GM23248 (cell line): ENCODE data around the gene TIPIN. TPM values are rescaled to one million over a fixed set of nuclear protein-coding genes. Genes with fewer than 3 reads are reported as not detected.

ENCODE experiments used
- DNase-seq: peaks from one replicate; pipeline ENCODE4 v3.0.0-alpha.2; 2015
- H2AFZ ChIP-seq: fragments of 200-600 bp; sonication (generic); 2 replicates; pipeline ENCODE4 v1.6.1; 2016; ENCODE audit warnings: antibody characterized with exemption
- H3F3A ChIP-seq: fragments of 200-600 bp; sonication (generic); 2 replicates; pipeline ENCODE4 v1.6.1; 2016; ENCODE audit warnings: mild to moderate bottlenecking, antibody characterized with exemption, mixed run types; ENCODE audit not compliant: insufficient read depth
- H3K27ac ChIP-seq: fragments of 200-600 bp; sonication (generic); 2 replicates; pipeline ENCODE4 v1.5.1; 2016; ENCODE audit warnings: mild to moderate bottlenecking
- H3K27me3 ChIP-seq: fragments of 200-600 bp; sonication (generic); replicated peaks from 2 replicates; pipeline ENCODE4 v1.6.1; 2016; ENCODE audit warnings: mild to moderate bottlenecking; ENCODE audit not compliant: insufficient read depth
- H3K36me3 ChIP-seq: fragments of 200-600 bp; sonication (generic); 2 replicates; pipeline ENCODE4 v1.6.1; 2016; ENCODE audit warnings: low read depth, mild to moderate bottlenecking
- H3K4me1 ChIP-seq: fragments of 200-600 bp; sonication (generic); 2 replicates; pipeline ENCODE4 v1.6.1; 2016; ENCODE audit warnings: mild to moderate bottlenecking; ENCODE audit not compliant: insufficient read depth
- H3K4me2 ChIP-seq: fragments of 200-600 bp; sonication (generic); one replicate; pipeline ENCODE4 v1.6.1; 2016; ENCODE audit warnings: mild to moderate bottlenecking; ENCODE audit not compliant: unreplicated experiment
- H3K4me3 ChIP-seq: fragments of 200-600 bp; sonication (generic); 2 replicates; pipeline ENCODE4 v1.5.1; 2016; ENCODE audit warnings: mild to moderate bottlenecking
- H3K79me2 ChIP-seq: fragments of 200-600 bp; sonication (generic); 2 replicates; pipeline ENCODE4 v1.6.1; 2016; ENCODE audit warnings: mild to moderate bottlenecking; ENCODE audit not compliant: insufficient read depth
- H3K9ac ChIP-seq: fragments of 200-600 bp; sonication (generic); 2 replicates; pipeline ENCODE4 v1.6.1; 2016; ENCODE audit warnings: mild to moderate bottlenecking
- H3K9me2 ChIP-seq: fragments of 200-600 bp; sonication (generic); 2 replicates; pipeline ENCODE4 v1.6.1; 2016; ENCODE audit warnings: mixed run types, mild to moderate bottlenecking, moderate library complexity; ENCODE audit not compliant: insufficient read depth
- H3K9me3 ChIP-seq: fragments of 200-600 bp; sonication (generic); one replicate; pipeline ENCODE4 v1.6.1; 2017; ENCODE audit warnings: low read depth
- H4K20me1 ChIP-seq: fragments of 200-600 bp; sonication (generic); 2 replicates; pipeline ENCODE4 v1.6.0; 2016; ENCODE audit not compliant: insufficient read depth
- EZH2 ChIP-seq: fragments of 200-600 bp; sonication (generic); IDR thresholded peaks from 2 replicates; pipeline ENCODE4 v1.6.1; 2018; ENCODE audit warnings: antibody characterized with exemption, mild to moderate bottlenecking; ENCODE audit not compliant: insufficient read depth, poor library complexity, severe bottlenecking
- EZH2phosphoT487 ChIP-seq: fragments of 200-600 bp; sonication (generic); IDR thresholded peaks from 2 replicates; pipeline ENCODE4 v1.6.1; 2018; ENCODE audit warnings: antibody characterized with exemption, moderate library complexity, mild to moderate bottlenecking, low read depth; ENCODE audit not compliant: insufficient read depth
- WGBS, 2 experiments: methylation state at CpG; one replicate each; pipeline ENCODE4 v1.1.6; 2015 to 2017; ENCODE audit warnings: low lambda C conversion rate in 2 of 2, low coverage in 1 of 2; ENCODE audit errors: missing lambda C conversion rate in 2 of 2; 5-methylcytosine and 5-hydroxymethylcytosine counted together
- in situ Hi-C: fragments of 300-500 bp; cut with MboI; formaldehyde crosslinking; loops from 2 replicates; pipeline ENCODE4 v1.15.0; 2020
- polyA plus RNA-seq: library from polyadenylated mRNA; unstranded; fragments of >200 nt; fragmentation: Nextera tagmentation; extraction: Ambion mirVana; gene quantifications from 2 replicates; pipeline ENCODE4 v1.2.1, GENCODE V29; 2016
- total RNA-seq: library from RNA; depleted of rRNA; stranded (reverse); fragments of >200 nt; shearing (Covaris generic); gene quantifications from 2 replicates; pipeline ENCODE4 v1.2.3, GENCODE V29; 2014

The TIPIN gene
- total and polyA plus RNA-seq, 2 experiments from 2014 or later = 4.6 to 9.6 TPM

DNA sequence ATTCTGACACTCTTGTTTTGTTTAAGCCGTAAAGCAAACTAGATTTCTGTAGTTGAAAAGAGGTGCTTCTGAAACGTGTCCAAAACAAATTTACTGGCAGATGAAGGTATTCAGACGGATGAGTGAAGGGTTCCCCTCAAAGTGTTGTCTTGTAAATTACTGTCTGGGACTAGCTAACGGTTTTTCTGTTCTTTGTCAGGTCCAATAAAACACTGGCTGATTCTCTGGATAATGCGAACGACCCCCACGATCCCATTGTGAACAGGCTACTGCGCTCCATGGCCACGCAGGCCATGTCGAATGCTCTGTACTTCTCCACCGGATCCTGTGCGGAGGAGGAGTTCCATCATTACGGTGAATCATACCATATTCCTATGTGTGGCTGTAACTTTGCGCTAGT, 27.7 kb downstream of the TIPIN start:
- no peak overlapping the region for H3K27ac ChIP-seq
- H3K9me3 ChIP-seq = no peaks in the 10 kb centered on the region
- no peaks in the 10 kb centered on the region for H3K4me1 ChIP-seq
- H2AFZ ChIP-seq = no peak overlapping the region
- H3K9ac ChIP-seq = no peak overlapping the region
- H3K27me3 ChIP-seq = no peaks in the 10 kb centered on the region
- H3K79me2 ChIP-seq = no peaks in the 10 kb centered on the region
- no peak overlapping the region for H3K4me3 ChIP-seq
- H3K9me2 ChIP-seq = no peaks in the 10 kb centered on the region
- no peak overlapping the region for H3K4me2 ChIP-seq
- no peaks in the 10 kb centered on the region for H3F3A ChIP-seq
- H3K36me3 ChIP-seq = peaks cover 42% of the 10 kb centered on the region
- TF ChIP-seq EZH2 (no peak), EZH2phosphoT487 (no peak)
- no peak for DNase-seq
- 91 to 94% methylated on average over 14 of the region's 14 CpGs for WGBS, 2 experiments
- in situ Hi-C loops = no loop called here
- H4K20me1 ChIP-seq = no peaks in the 10 kb centered on the region

DNA sequence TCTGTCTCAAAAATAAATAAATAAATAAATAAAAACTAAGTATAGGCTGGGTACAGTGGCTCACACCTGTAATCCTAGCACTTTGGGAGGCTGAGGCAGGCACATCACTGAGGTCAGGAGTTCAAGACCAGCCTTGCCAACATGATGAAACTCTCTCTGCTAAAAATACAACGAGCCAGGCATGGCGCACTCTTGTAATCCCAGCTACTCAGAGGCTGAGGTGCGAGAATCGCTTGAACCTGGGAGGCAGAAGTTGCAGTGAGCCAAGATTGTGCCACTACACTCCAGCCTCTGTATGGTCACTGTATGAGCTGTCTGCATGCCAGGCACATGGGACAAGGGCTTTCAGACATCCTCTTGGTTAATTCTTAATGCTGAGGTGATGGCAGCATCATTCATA, 28.7 kb downstream of the TIPIN start:
- in situ Hi-C loops = no loop called here
- Histone ChIP-seq H3K4me2 (no peak overlapping the region), H3K79me2 (no peaks in the 10 kb centered on the region), H3K4me1 (no peaks in the 10 kb centered on the region), H3K27ac (no peak overlapping the region), H4K20me1 (no peaks in the 10 kb centered on the region), H2AFZ (no peak overlapping the region), H3F3A (no peaks in the 10 kb centered on the region), H3K4me3 (no peak overlapping the region), H3K9ac (no peak overlapping the region), H3K9me2 (no peaks in the 10 kb centered on the region), H3K27me3 (no peaks in the 10 kb centered on the region), H3K9me3 (no peaks in the 10 kb centered on the region), H3K36me3 (peaks cover 41% of the 10 kb centered on the region)
- 98 to 99% methylated on average over 4 of the region's 4 CpGs for WGBS, 2 experiments
- DNase-seq = no peak
- no peak for TF ChIP-seq EZH2
- no peak for TF ChIP-seq EZH2phosphoT487

DNA sequence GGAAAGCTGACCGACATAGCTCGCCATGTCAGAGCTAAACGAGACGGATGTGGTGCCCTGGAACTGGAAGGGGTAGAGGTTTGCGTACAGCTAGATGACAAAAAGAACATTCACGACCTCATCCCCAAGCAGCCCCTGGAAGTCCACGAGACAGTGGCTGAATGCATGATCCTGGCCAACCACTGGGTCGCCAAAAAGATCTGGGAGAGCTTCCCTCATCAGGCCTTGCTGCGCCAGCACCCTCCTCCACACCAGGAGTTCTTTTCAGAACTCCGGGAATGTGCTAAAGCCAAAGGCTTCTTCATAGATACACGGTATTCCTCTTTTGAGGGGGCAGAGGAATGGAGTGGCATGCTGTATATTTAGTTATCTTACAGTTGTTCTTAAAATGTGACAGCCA, 30.4 kb downstream of the TIPIN start:
- no peak for DNase-seq
- Histone ChIP-seq H3K79me2 (no peaks in the 10 kb centered on the region), H4K20me1 (no peaks in the 10 kb centered on the region), H3K27me3 (no peaks in the 10 kb centered on the region), H3K9ac (no peak overlapping the region), H2AFZ (no peak overlapping the region), H3K27ac (no peak overlapping the region), H3K4me2 (no peak overlapping the region), H3K36me3 (peaks cover 36% of the 10 kb centered on the region), H3K4me3 (no peak overlapping the region), H3K4me1 (no peaks in the 10 kb centered on the region), H3F3A (no peaks in the 10 kb centered on the region), H3K9me3 (no peaks in the 10 kb centered on the region), H3K9me2 (no peaks in the 10 kb centered on the region)
- WGBS, 2 experiments = 83 to 87% methylated on average over 11 of the region's 11 CpGs
- no peak for TF ChIP-seq EZH2phosphoT487
- no peak for TF ChIP-seq EZH2
- in situ Hi-C loops = no loop called here

DNA sequence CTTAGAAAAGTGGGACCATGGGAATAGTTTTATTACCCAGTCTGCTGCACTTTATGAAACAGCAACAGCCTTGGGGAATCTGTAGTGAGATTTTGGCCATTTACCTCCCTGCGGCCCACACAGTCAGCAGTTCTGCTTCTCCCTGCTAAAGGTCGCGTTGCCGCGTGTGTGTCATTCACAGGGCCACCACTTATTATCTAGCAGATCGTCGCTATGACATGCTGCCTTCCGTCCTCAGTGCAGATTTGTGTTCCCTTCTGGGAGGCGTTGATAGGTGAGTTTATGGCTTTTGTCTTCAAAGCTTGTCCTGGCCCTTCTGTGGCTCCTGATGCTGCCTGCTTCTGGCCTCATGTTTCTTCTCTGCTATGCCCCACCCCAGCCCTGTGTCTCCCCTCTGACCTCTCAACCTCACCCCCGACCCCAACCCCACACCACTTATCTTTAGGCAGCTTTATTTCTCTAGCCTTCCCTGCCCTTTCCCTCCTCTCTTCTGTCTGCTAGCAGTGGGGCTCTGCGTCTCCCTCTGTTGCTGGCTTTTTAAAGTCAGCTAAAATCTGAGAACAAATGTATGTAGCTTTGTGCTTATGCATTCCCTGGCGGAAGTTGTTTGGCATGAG, 33.1 kb downstream of the TIPIN start:
- H3K27me3 ChIP-seq = no peaks in the 10 kb centered on the region

DNA sequence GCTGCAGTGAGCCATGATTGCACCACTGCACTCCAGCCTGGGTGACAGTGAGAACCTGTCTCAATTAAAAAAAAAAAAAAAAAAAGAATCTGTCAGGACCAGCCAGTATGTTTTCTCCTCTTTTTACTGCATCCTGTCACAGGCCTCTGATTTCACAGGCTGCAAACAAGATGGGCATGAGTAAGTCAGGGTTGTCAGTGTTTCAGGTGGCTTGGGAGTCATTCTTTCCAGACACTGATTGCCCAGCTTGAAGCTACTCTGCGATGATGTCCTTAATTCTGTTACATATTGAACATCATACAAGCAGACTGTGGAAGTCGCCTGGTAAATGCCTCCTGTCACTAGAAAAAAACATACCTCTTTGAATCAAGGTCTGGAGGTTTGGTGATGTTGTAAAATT, 44.3 kb downstream of the TIPIN start:
- Histone ChIP-seq H3K27ac (no peak overlapping the region), H3K36me3 (peaks cover 6% of the 10 kb centered on the region; the same call in 1 of the 2 replicates), H3K27me3 (no peaks in the 10 kb centered on the region), H3K4me3 (no peak overlapping the region), H2AFZ (no peak overlapping the region), H3K4me1 (no peaks in the 10 kb centered on the region), H3K9me3 (no peaks in the 10 kb centered on the region), H3K79me2 (no peaks in the 10 kb centered on the region), H3K9ac (no peak overlapping the region), H3F3A (no peaks in the 10 kb centered on the region), H3K4me2 (no peak overlapping the region), H3K9me2 (no peaks in the 10 kb centered on the region), H4K20me1 (no peaks in the 10 kb centered on the region)
- no peak for TF ChIP-seq EZH2phosphoT487
- TF ChIP-seq EZH2 = no peak
- WGBS, 2 experiments = 88 to 93% methylated on average over 2 of the region's 2 CpGs
- in situ Hi-C loops = no loop called here
- no peak for DNase-seq

More for the DNA sequence above, 33.1 kb downstream of the TIPIN start:
- Histone ChIP-seq H3K9me3 (no peaks in the 10 kb centered on the region), H4K20me1 (no peaks in the 10 kb centered on the region), H3K4me1 (no peaks in the 10 kb centered on the region), H3K4me3 (no peak overlapping the region), H3K79me2 (no peaks in the 10 kb centered on the region), H3K27ac (no peak overlapping the region), H3K9me2 (no peaks in the 10 kb centered on the region), H3K4me2 (no peak overlapping the region), H3K9ac (no peak overlapping the region), H3K36me3 (peaks cover 20% of the 10 kb centered on the region), H3F3A (no peaks in the 10 kb centered on the region), H2AFZ (no peak overlapping the region)
- in situ Hi-C loops = no loop called here
- 84 to 88% methylated on average over 11 to 12 of the region's 12 CpGs for WGBS, 2 experiments
- no peak for DNase-seq
- TF ChIP-seq EZH2 = no peak
- no peak for TF ChIP-seq EZH2phosphoT487
